GM21786 (cell line): ENCODE data around the gene TMEM141.
"Not testable (repeated sequence)": the region's sequence is repeated elsewhere in the genome, so short reads cannot be mapped to it uniquely, and the experiment has no call there.

Experiments used
- ATAC-seq: cut with Tn5 transposase; IDR thresholded peaks from one replicate; pipeline ENCODE4 v1.9.1; 2021; ENCODE audit not compliant: unreplicated experiment

TMEM141 gene

DNA sequence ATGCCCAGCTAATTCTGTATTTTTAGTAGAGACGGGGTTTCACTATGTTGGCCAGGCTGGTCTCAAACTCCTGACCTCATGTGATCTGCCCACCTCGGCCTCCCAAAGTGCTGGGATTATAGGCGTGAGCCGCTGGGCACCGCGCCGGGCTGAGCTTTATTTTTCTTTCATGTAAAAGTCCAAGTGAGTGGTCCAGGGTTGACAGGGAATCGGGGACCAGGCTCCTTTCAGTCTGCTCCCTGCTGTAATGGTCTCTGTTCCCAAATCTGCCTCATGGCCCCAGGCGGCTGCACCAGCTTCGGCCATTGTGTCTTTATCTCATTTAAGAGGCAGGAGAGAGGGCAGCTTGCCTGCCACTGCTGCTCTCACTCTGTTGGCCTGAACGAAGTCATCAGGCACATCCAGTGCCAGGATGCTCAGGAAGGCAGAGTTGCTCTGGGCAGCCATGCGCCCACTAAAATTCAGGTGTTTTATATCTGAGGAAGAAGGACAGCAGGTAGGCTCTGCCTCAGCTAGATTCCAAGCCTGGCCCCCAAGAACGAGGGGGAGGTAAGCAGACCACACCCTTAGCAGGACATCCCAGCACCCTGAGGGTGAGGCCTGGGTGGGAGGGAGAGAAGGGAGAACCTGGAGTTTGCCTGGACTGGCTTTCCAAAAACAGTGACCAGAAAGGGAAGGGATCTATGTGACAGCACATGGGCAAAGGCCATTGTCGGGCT is 3.3 kb downstream of the TMEM141 start:
- ATAC-seq, result no peak

DNA sequence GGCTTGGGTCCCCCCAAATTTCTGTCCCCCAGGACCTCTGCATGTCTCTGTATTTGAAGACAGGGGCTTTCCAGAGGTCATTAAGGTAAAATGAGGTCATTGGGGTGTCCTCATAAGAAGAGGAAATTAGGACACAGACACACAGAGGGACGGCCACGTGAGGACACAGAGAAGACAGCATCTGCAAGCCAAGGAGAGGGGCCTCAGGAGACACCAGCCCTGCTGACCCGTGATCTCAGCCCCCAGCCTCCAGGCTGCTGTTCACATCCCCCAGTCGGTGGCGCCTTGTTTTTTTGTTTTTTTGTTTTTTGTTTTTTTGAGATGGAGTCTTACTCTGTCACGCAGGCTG is 3.8 kb downstream of the TMEM141 start:
- no peak for ATAC-seq

DNA sequence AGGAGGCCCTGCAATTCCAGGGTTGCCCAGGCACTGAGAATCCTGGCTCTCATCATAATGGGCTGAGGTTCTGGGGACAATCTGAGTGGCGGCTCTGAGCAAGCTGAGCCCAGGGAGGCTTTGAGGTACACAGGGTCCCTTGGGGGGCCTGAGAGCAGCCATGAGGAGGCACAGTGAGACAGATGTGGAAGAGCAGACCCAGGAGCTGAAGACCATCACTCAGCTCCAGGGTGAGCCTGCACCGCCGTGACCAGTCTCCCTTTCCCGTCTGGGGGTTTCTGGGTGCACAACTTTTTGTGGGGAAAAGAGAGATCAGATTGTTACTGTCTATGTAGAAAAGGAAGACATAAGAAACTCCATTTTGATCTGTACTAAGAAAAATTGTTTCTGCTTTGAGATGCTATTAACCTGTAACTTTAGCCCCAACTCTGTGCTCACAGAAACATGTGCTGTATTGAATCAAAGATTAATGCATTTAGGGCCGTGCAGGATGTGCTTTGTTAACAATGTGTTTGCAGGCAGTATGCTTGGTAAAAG is 5.2 kb downstream of the TMEM141 start, which contains the start of gene CCDC183:
Gene CCDC183 (plus strand): TSS at position 101 of the 537 bp plus-strand sequence. CDS start 60 bp downstream, at position 161.
- no peak for ATAC-seq

DNA sequence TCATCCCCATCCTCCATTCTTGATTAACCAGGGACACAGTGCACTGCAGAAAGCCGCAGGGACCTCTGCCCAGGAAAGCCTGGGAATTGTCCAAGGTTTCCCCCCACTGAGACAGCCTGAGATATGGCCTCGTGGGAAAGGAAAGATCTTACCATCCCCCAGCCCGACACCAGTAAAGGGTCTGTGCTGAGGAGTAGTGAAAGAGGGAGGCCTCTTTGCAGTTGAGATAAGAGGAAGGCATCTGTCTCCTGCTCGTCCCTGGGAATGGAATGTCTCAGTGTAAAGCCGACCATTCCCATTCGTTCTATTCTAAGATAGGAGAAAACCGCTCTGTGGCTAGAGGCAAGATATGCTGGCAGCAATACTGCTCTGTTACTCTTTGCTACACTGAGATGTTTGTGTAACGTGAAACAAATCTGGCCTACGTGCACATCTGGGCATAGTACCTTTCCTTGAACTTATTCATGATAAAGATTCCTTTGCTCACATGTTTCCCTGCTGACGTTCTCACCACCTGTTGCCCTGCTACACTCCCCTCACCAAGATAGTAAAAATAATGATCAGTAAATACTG is 5.7 kb downstream of the TMEM141 start:
- ATAC-seq, result not testable (repeated sequence)

DNA sequence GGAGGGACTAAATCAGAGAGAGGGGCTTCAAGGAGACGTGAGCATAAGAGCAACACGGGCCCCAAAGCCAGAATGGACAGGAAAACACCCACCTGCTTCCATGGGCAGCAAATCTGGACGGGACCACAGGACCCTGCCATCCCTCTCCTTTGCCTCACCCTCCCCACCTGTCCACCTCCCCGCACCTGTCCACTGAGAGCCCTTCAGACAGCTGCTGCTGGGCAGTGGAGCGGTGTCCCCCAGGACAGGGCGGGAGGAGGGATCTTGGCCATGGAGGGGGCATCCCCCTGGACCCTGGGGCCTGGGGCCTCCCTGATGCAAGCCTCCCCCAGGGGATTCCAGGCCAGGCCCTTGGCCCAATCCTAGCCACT is 7.5 kb downstream of the TMEM141 start:
- ATAC-seq, result no peak

DNA sequence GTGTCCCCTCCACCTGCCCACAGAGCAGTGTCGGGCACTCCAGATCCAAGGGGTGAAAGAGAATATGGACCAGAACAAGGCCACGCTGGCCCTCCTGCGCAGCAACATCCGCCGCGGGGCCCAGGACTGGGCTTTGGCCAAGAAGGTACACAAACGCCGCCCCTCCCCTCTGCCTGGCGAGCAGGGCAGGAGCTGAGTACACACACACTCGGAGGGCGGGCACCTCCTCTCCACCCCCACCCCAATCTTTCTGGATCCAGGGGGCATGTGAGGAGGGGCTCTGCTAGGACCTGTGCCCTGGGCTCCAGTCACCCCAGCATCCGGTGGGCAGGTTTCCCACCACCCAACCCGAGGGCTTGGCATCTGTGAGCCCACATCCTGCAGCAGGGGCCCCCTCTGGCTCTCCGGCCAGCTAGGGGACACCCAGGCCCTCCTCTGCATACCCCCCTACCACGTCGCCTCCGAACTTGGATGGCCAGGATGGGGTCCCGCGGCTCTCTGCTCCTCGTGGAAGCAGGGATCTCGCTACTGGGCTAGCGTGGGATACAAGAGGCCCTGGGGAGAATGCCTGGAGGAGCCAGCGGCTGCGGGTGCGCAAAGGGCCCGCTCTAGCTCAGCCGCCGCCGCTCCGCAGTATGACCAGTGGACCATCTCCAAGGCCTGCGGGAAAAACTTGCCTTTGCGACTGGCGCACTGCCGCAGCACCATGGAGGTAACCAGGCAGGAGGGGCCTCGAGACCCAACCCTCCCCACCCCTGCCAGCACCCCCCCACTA is 8.1 kb downstream of the TMEM141 start:
- no peak for ATAC-seq

DNA sequence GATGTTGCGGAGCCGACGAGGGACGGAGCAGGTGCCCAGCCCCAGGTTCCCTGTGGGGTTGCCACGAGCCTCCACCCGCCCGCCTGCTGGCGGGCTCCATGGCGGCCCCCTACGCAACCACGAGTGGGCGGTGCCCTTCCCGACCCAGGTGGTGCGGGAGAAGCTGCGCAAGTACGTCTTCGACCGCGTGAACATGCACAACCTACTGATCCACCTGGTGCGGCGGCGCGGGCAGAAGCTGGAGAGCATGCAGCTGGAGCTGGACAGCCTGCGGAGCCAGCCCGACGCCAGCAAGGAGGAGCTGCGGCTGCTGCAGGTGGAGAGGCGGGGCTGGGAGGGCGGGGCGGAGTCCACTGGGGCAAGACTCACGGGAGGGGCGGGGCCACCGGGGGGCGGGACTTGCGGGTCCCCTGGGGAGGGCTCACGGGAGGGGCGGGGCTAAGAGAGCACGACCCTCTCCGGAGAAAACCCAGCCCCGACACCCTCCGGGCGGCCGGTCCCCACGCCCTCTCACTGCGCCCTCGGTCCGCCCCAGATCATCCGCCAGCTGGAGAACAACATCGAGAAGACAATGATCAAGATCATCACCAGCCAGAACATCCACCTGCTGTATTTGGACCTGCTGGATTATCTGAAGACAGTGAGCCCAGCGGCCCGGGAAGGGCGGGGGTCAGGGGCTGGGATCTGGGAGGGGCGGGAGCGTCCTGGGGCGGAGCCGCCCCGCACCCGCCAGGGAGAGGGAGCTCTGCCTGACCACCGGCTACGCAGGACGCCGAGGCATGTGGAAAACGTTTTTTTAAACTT is 8.9 kb downstream of the TMEM141 start:
- ATAC-seq, result no peak

DNA sequence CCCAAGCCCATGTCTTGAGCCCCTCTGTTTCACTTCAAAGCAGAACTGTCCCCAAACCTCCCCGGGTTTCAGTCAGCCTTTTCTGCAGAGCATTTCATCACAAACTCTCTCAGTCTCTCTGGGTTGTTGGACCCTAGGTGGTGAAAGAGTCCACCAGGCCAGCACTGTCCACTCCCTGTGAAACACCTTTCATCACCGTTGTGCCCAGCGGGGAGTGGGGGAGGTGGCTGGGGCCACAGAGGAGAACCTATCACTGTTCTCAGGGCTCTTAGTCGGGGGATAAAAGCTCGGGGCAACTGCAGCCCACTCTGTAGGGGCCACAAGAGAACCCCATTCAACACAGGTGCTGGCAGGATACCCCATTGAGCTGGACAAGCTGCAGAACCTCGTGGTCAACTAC is 11.2 kb downstream of the TMEM141 start:
- ATAC-seq, result no peak

DNA sequence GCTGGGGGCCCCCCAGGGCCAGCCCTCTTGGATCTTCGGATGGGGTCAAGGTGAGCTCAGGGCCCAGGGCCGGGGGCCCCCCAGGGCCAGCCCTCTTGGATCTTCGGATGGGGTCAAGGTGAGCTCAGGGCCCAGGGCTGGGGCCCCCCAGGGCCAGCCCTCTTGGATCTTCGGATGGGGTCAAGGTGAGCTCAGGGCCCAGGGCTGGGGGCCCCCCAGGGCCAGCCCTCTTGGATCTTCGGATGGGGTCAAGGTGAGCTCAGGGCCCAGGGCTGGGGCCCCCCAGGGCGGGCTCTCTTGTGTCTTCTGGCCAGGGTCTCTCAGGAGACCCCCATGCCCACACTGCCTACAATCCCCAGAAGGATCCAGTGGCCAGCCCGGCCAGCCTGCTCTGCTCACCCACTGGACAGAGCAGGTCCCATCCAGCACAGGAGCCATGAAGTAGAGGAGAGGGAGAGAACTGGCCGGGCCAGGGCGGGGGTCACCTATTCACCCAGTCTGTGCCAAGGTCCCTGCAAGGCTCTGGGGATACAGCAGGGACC is 11.9 kb downstream of the TMEM141 start:
- ATAC-seq, result not testable (repeated sequence)

DNA sequence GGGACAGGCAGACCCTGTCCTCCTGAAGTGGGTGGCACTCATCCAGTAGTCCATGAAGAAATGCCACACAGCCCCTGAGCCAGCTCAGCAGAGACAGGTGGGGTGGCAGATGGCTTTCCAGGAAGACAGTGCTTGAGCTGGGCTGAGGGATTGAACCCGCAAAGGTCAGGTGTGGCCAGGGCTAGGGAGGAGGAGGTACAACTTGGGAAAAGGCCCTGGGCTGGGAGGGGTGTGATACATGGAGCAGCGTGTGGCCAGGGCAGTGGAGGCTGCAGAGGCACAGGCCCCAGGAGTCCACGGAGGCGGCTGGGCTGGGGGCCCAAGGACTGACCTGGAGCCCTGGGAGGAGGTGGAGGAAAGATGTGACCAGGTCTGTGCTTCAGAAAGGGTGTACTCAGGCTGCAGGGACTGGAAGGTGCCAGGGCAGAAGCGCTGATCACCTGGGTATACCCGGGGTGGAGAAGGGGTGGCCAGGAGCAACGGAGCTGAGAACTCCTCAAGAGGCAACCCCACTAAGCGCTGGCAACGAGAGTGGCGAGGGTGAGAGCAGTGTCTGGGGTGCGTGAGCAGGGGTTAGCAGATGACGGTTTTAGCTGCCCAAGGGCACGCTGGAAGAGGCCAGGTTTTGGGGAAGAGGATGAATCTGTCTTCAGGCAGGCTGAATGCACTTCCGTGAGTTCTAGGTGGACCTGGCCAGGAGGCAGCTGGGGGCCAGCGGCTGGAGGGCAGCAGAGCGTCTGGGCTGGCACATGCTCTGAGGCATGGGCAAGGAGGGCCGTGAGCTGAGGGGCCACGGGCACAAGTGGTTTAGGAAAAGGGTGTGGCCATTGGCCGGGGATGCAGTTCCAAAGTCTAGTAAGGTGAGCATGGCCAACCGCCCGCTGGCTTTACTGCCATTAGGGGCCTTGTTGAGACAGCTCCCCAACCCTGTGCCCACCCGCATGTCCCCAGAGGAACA is 12.7 kb downstream of the TMEM141 start:
- no peak for ATAC-seq

DNA sequence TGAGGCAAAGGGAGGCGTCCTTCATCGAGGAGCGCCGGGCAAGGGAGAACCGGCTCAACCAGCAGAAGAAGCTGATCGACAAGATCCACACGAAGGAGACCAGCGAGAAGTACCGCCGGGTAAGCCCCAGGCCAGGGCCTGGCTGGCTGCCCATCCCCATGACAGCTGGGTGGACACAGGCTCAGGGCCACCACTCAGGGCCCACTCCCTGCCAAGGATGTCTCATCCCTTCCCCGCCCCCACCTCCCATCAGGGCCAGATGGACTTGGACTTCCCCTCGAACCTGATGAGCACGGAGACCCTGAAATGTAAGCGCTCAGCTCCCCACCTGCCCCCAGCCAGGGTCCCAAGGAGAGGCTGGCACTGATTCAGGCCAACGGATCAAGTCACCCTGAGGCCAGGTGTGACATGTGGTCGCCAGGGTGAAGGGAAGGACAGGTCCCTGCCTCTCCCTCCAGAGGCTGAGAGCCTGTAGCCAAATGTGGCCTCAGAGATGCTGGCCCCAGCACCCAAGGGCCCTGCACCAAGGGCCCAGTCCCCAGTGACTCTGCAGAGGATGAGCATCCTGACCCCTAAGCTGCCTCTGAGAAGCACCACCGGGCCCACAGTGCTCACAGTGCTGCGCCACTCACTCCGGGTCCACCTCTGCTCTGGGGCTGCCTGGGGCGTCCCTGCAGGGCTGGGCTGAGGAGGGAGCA is 13.5 kb downstream of the TMEM141 start:
- no peak for ATAC-seq

DNA sequence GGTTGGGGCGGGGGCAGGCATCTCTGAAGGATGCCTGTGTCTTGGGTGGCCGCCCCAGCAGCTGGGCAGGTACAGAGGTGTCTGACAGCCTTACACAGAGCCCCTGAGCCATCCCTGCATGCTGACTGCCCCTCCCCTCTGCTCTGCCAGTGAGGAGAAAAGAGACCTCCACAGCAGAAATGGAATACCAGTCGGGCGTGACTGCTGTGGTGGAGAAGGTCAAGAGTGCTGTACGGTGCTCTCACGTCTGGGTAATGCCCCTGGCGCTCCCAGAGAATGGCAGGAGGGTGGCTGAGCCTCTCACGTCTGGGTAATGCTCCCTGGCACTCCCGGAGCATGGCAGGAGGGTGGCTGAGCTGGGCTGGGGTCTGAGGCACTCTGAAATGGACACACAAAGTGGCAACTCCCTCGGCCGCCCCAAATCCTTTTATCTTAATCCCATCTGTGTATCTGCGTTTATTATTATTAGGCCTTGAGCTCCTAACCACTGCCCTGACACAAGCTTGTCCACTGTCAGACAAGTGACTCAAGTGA is 14.1 kb downstream of the TMEM141 start:
- no peak for ATAC-seq

DNA sequence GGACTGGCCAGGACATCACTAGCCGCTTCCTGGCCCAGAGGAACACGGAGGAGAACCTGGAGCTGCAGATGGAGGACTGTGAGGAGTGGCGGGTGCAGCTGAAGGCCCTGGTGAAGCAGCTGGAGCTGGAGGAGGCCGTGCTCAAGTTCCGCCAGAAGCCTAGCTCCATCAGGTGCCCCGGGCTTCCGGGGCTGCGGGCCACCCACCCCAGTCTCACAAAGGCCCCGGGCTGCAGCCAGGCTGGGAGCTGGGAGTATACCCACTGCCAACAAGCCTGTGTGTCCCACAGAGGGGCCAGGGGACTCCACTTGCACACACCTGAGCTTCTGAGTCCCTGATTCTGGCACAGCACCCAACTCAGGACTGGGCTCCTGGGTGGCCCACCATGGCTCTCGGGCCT is 14.9 kb downstream of the TMEM141 start:
- no peak for ATAC-seq

DNA sequence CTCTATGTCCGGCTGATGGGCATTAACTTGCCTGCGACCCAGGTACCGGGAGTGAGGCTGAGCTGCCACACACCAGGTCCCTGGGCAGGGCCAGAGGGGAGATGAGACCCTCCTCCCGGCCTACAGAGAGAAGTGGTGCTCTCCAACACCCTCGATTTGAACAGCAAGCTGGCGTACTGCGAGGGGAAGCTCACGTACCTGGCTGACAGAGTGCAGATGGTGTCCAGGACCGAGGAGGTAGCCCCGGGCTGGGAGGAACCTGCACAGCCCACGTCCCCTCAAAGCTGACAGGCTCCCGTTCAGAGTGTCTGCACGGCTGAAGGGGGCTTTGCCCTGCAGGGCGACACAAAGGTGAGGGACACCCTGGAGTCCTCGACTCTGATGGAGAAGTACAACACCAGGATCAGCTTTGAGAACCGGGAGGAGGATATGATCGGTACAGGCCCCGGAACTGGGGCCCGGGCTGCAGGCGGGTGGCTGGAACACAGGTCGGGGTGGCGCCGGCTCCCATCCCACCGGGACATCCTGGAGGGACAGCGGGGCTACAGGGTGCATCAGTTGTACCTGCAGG is 15.6 kb downstream of the TMEM141 start:
- ATAC-seq, result no peak

DNA sequence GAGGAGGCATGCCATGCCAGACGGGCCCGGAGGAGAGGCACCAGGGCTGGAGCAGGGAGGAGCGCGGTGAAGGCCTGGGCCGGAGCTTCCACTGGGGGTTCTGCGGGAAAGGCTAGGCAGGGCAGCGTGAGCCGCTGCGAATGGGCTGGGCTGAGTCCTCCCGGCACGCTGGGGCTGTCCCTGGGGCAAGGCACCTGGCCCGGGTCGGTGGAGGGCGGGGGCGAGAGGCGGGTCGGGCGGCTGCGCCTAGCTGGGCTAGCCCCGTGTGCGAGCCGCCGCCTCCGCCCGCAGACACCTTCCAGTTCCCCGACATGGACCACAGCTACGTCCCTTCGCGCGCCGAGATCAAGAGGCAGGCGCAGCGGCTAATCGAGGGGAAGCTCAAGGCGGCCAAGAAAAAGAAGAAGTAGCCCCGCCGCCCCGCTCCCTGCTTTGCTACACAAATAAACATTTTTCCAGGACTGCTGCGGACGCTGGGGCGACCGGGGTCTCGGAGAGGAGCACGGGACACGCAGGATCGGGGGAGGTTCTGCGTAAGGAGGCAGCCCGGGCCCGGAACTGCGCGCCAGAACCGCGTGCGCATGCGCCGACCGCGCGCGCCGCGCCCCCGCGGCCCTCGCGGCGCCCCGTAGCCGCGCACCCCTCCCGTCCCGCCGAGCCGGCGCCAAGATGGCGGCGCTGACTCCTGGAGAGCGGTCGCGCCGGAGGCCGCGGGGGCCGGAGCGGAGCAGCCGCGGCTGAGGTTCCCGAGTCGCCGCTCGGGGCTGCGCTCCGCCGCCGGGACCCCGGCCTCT is 16.3 kb downstream of the TMEM141 start, which contains the start of gene RABL6:
Gene RABL6 (plus strand): TSS at position 668 of the 794 bp plus-strand sequence. CDS start 249 bp downstream, outside the sequence.
- ATAC-seq, result peak; percentile 70

DNA sequence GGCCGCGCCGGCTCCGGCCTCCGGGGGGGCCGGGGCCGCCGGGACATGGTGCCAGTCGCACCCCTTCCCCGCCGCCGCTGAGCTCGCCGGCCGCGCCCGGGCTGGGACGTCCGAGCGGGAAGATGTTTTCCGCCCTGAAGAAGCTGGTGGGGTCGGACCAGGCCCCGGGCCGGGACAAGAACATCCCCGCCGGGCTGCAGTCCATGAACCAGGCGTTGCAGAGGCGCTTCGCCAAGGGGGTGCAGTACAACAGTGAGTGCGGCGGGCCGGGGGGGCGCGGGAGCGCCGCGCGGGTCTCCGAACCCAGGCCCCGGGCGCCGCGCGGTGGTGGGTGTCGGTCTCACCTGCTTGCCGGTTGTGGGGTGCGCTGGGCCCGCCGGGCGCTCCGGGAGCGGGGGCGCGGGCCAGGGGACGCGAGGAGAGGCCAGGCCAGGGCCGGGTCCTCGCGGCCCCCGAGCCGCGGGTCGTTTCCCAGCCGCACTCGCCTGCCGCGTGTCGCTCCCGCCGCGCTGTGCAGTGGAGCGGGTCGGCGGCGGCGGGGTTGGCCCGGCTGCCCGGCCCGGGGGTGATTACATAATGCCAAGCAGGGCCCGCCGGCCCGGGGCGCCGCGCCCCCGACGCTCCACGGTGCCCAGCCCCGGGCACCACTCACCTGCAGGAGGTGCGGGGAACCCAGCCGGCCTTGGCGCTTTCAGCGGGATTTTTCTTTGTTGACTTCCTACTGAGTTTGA is 17.1 kb downstream of the TMEM141 start:
- ATAC-seq, result peak; percentile 43

DNA sequence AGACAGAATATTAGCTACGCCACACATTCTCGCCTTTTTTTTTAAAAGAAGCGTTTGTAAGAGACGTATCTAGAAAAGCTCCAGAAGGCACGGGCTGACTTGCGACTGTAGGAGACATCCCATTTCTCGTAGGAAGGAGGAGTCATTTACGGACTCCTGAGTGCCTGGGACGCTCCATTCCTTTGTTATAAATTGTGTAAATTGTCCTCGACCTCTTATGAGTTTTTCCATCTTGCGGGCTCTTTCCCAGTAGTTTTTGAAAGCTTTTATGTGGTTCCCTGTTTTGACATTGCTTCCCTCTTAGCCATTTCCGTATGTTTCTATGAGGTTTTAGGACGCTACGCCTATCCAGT is 17.6 kb downstream of the TMEM141 start:
- no peak for ATAC-seq
